HEK293 (cell line): ENCODE data around the gene TUBB3.

Experiments used
- CTCF ChIA-PET: fragments of 350-600 bp; formaldehyde crosslinking; extraction: SDS; loops from one replicate; lab custom pipeline; 2021; ENCODE audit warnings: antibody characterized with exemption; lab: Yijun Ruan, JAX
- POLR2A ChIA-PET: fragments of 300-600 bp; formaldehyde crosslinking; extraction: SDS; loops from one replicate; lab custom pipeline; 2020; ENCODE audit warnings: antibody characterized with exemption, inconsistent platforms; lab: Yijun Ruan, JAX
- H3K27ac ChIP-seq: fragments of 200-500 bp; sonication (Bioruptor generic); 2 replicates; pipeline ENCODE4 v1.5.1; 2014; ENCODE audit warnings: low read depth, low read length, control low read depth, inconsistent platforms; ENCODE audit errors: extremely low read depth
- H3K36me3 ChIP-seq, 2 experiments: fragments of 200-500 bp in 1 of 2; sonication (Bioruptor generic) in 1 of 2; 1 replicate in 1 of 2; 2 replicates in 1 of 2; pipeline ENCODE4 v1.5.1; 2014 to 2017; ENCODE audit warnings: inconsistent platforms in 2 of 2, low read length in 2 of 2; ENCODE audit not compliant: control insufficient read depth in 2 of 2, insufficient read depth in 1 of 2
- H3K4me1 ChIP-seq: fragments of 200-500 bp; sonication (Bioruptor generic); 2 replicates; pipeline ENCODE4 v1.5.1; 2014; ENCODE audit warnings: mild to moderate bottlenecking, low read length, inconsistent platforms; ENCODE audit not compliant: control insufficient read depth, insufficient read depth
- H3K4me3 ChIP-seq: 2 replicates; pipeline ENCODE4 v1.5.1; 2011; ENCODE audit warnings: low read depth, mild to moderate bottlenecking, control low read depth, low read length, moderate library complexity
- H3K9me3 ChIP-seq: fragments of 200-500 bp; sonication (Bioruptor generic); 2 replicates; pipeline ENCODE4 v1.5.1; 2014; ENCODE audit warnings: low read depth, low read length, inconsistent platforms; ENCODE audit not compliant: control insufficient read depth, insufficient read depth
- IKZF3 ChIP-seq: fragments of 450-650 bp; IDR thresholded peaks from 2 replicates; pipeline ENCODE4 v1.5.0; 2018; ENCODE audit warnings: missing biosample characterization, mild to moderate bottlenecking, missing genetic modification characterization, moderate library complexity
- KLF8 ChIP-seq: fragments of 450-650 bp; formaldehyde crosslinking; IDR thresholded peaks from 2 replicates; pipeline ENCODE4 v1.5.1; 2016; ENCODE audit warnings: missing biosample characterization, missing genetic modification characterization
- KLF9 ChIP-seq: fragments of 450-650 bp; formaldehyde crosslinking; IDR thresholded peaks from 2 replicates; pipeline ENCODE4 v1.5.1; 2016; ENCODE audit warnings: missing biosample characterization, missing genetic modification characterization, low read depth
- SP3 ChIP-seq: fragments of 450-650 bp; formaldehyde crosslinking; IDR thresholded peaks from 2 replicates; pipeline ENCODE4 v1.5.1; 2016; ENCODE audit warnings: missing biosample characterization, missing genetic modification characterization
- TCF7L2 ChIP-seq: IDR thresholded peaks from 2 replicates; pipeline ENCODE4 v1.6.1; 2011; ENCODE audit warnings: low read depth, mild to moderate bottlenecking, inconsistent platforms, low read length, moderate library complexity, borderline replicate concordance
- YY2 ChIP-seq: fragments of 450-650 bp; formaldehyde crosslinking; IDR thresholded peaks from 2 replicates; pipeline ENCODE4 v1.5.1; 2016; ENCODE audit warnings: missing biosample characterization, missing genetic modification characterization
- ZBTB1 ChIP-seq: fragments of 450-650 bp; formaldehyde crosslinking; IDR thresholded peaks from 2 replicates; pipeline ENCODE4 v1.5.1; 2016; ENCODE audit warnings: missing biosample characterization, missing genetic modification characterization
- ZBTB21 ChIP-seq: fragments of 450-650 bp; formaldehyde crosslinking; IDR thresholded peaks from 2 replicates; pipeline ENCODE4 v1.5.1; 2017; ENCODE audit warnings: missing biosample characterization, missing genetic modification characterization
- ZBTB26 ChIP-seq: fragments of 450-650 bp; formaldehyde crosslinking; optimal IDR thresholded peaks from 2 replicates; pipeline ENCODE3; 2016; ENCODE audit warnings: missing biosample characterization, mild to moderate bottlenecking, missing genetic modification characterization
- ZBTB44 ChIP-seq: fragments of 450-650 bp; IDR thresholded peaks from 2 replicates; pipeline ENCODE4 v1.5.1; 2018; ENCODE audit warnings: missing biosample characterization, mild to moderate bottlenecking, missing genetic modification characterization
- ZBTB8A ChIP-seq: fragments of 450-650 bp; formaldehyde crosslinking; IDR thresholded peaks from 2 replicates; pipeline ENCODE4 v1.5.1; 2016; ENCODE audit warnings: missing biosample characterization, missing genetic modification characterization
- ZFP37 ChIP-seq: fragments of 450-650 bp; formaldehyde crosslinking; IDR thresholded peaks from 2 replicates; pipeline ENCODE4 v1.5.1; 2016; ENCODE audit warnings: missing biosample characterization, missing genetic modification characterization
- ZNF155 ChIP-seq: fragments of 450-650 bp; formaldehyde crosslinking; IDR thresholded peaks from 2 replicates; pipeline ENCODE4 v1.5.1; 2016; ENCODE audit warnings: missing biosample characterization, missing genetic modification characterization
- ZNF174 ChIP-seq: fragments of 450-650 bp; formaldehyde crosslinking; IDR thresholded peaks from 2 replicates; pipeline ENCODE4 v1.5.0; 2017; ENCODE audit warnings: missing biosample characterization, mild to moderate bottlenecking, missing genetic modification characterization
- ZNF223 ChIP-seq: fragments of 450-650 bp; formaldehyde crosslinking; IDR thresholded peaks from 2 replicates; pipeline ENCODE4 v1.5.1; 2016; ENCODE audit warnings: missing biosample characterization, missing genetic modification characterization
- ZNF274 ChIP-seq, 2 experiments: fragments of 200-500 bp in 1 of 2; fragments of 450-650 bp in 1 of 2; sonication (Bioruptor generic) in 1 of 2; formaldehyde crosslinking in 1 of 2; IDR thresholded peaks; 2 replicates each; pipeline versions ENCODE4 v1.5.1 to v1.6.1; 2014 to 2016; ENCODE audit warnings: borderline replicate concordance in 1 of 2, inconsistent platforms in 1 of 2, low read length in 1 of 2, missing biosample characterization in 1 of 2, missing genetic modification characterization in 1 of 2
- ZNF302 ChIP-seq: fragments of 450-650 bp; formaldehyde crosslinking; IDR thresholded peaks from 2 replicates; pipeline ENCODE4 v1.5.1; 2016; ENCODE audit warnings: missing biosample characterization, missing genetic modification characterization, low read depth
- ZNF335 ChIP-seq: fragments of 450-650 bp; formaldehyde crosslinking; conservative IDR thresholded peaks from 2 replicates; pipeline ENCODE4 v1.5.1; 2016; ENCODE audit warnings: missing biosample characterization, missing genetic modification characterization
- ZNF404 ChIP-seq: fragments of 450-650 bp; formaldehyde crosslinking; IDR thresholded peaks from 2 replicates; pipeline ENCODE4 v1.5.1; 2017; ENCODE audit warnings: missing biosample characterization, missing genetic modification characterization
- ZNF416 ChIP-seq: fragments of 450-650 bp; formaldehyde crosslinking; IDR thresholded peaks from 2 replicates; pipeline ENCODE4 v1.5.1; 2016; ENCODE audit warnings: missing biosample characterization, missing genetic modification characterization
- ZNF510 ChIP-seq: fragments of 450-650 bp; formaldehyde crosslinking; IDR thresholded peaks from 2 replicates; pipeline ENCODE4 v1.5.1; 2018; ENCODE audit warnings: mild to moderate bottlenecking, missing genetic modification characterization, missing biosample characterization; ENCODE audit not compliant: insufficient replicate concordance
- ZNF513 ChIP-seq: fragments of 450-650 bp; IDR thresholded peaks from 2 replicates; pipeline ENCODE4 v1.5.1; 2018; ENCODE audit warnings: missing biosample characterization, missing genetic modification characterization
- ZNF580 ChIP-seq: fragments of 450-650 bp; formaldehyde crosslinking; IDR thresholded peaks from 2 replicates; pipeline ENCODE4 v1.5.1; 2016; ENCODE audit warnings: missing biosample characterization, missing genetic modification characterization
- ZNF664 ChIP-seq: fragments of 450-650 bp; formaldehyde crosslinking; IDR thresholded peaks from 2 replicates; pipeline ENCODE4 v1.5.1; 2016; ENCODE audit warnings: missing biosample characterization, missing genetic modification characterization
- ZSCAN4 ChIP-seq: fragments of 450-650 bp; formaldehyde crosslinking; IDR thresholded peaks from 2 replicates; pipeline ENCODE4 v1.5.1; 2017; ENCODE audit warnings: missing biosample characterization, missing genetic modification characterization

The TUBB3 gene

GRCh38 chr16:89922884-89923639 is at the start of gene TUBB3 (continued):
- TF ChIP-seq ZNF302 (tag by site-specific recombination) (no peak), KLF9 (0 out of 2 replicates have a peak, but pooled peaks have one; percentile 2), ZBTB26 (tag by site-specific recombination) (peak; percentile 66), ZBTB8A (tag by site-specific recombination) (peak; percentile 82), SP3 (tag by site-specific recombination) (peak; percentile 57), ZNF174 (tag by site-specific recombination) (0 out of 2 replicates have a peak, but pooled peaks have one; percentile 56), ZNF404 (tag by site-specific recombination) (no peak), ZSCAN4 (tag by site-specific recombination) (no peak), ZBTB44 (tag by site-specific recombination) (0 out of 2 replicates have a peak, but pooled peaks have one; percentile 29), ZNF335 (peak; percentile 92), ZNF223 (tag by site-specific recombination) (no peak), ZNF580 (tag by site-specific recombination) (0 out of 2 replicates have a peak, but pooled peaks have one; percentile 34)

GRCh38 chr16:89873972-89874689 is 49.0 kb upstream of the TUBB3 start:
- peaks cover 13 to 42% of the 10 kb centered on the region in 2 experiments for H3K36me3 ChIP-seq
- peak overlapping the region; percentile 83 for H3K4me3 ChIP-seq
- H3K9me3 ChIP-seq = no peaks in the 10 kb centered on the region
- H3K27ac ChIP-seq = peak overlapping the region; percentile 98
- ChIA-PET POLR2A (interaction anchor here (0.7 to 3.3 kb wide), 23 partner anchors 11 to 1923 kb away, joined by 3 to 22 read pairs (median 5); partner anchors contain the start of genes BANP, FANCA, MC1R and TUBB3), CTCF (interaction anchor here (0.5 to 1.4 kb wide), 3 partner anchors 36 to 154 kb away, joined by 3 to 6 read pairs (median 3); partner anchors contain the start of gene VPS9D1)
- H3K4me1 ChIP-seq = no peaks in the 10 kb centered on the region
- TF ChIP-seq IKZF3 = no peak
- peak; percentile 28; the same call in 1 of the 2 replicates for TF ChIP-seq ZBTB21 (tag by site-specific recombination)
- TF ChIP-seq ZNF155 (tag by site-specific recombination) = no peak
- TF ChIP-seq TCF7L2 = no peak
- no peak for TF ChIP-seq ZNF416 (tag by site-specific recombination)
- TF ChIP-seq ZBTB1 (tag by site-specific recombination) = no peak
- peak; percentile 71 for TF ChIP-seq ZNF335
- peak; percentile 56; the same call in 1 of the 2 replicates for TF ChIP-seq KLF8 (tag by site-specific recombination)
- TF ChIP-seq ZNF664 = no peak
- TF ChIP-seq YY2 (tag by site-specific recombination) = no peak
- no peak for TF ChIP-seq ZNF513 (tag by site-specific recombination)
- TF ChIP-seq ZNF580 (tag by site-specific recombination) = no peak
- TF ChIP-seq ZNF510 (tag by site-specific recombination) = no peak
- TF ChIP-seq ZFP37 = no peak
- TF ChIP-seq ZBTB26 (tag by site-specific recombination) = no peak
- no peak for TF ChIP-seq ZNF274 (IDR thresholded peaks at IDR 0.05; ENCODE audit: low read length)
- TF ChIP-seq ZNF274 (tag by site-specific recombination; IDR thresholded peaks at IDR 0.05; ENCODE audit: borderline replicate concordance) = no peak
